ENCODE measurements around the gene HSF4.

The HSF4 gene

DNA sequence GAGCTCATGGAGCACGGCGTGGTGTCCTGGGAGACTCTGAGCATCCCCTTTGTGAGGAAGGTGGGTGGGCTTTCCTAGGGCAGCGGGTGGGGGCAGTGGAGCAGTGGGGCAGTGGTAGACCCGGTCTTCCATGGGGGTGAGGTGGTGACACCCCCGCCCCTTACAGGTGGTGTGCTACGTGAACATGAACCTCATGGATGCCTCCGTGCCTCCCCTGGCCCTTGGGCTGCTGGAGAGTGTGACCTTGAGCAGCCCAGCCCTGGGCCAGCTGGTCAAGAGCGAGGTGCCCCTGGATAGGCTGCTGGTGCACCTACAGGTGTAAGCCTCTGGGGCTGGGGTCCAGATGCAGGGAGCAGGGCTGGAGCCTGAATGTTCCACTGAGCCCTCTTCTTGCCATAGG, 35.9 kb downstream of the HSF4 start:
- Histone ChIP-seq H3K4me3 (ENCODE audit: low read depth, low read length) (no peak overlapping the region), H3K36me3 (ENCODE audit: control insufficient read depth in 2 of 2, insufficient read depth in 1 of 2, low read length in 2 of 2) (peaks cover 0 to 78% of the 10 kb centered on the region in 2 experiments; a peak in 2 of 3 replicates), H3K9me3 (ENCODE audit: control insufficient read depth, insufficient read depth, low read depth, low read length) (no peaks in the 10 kb centered on the region), H3K27ac (ENCODE audit: extremely low read depth, low read depth, low read length) (no peak overlapping the region), H3K4me1 (ENCODE audit: control insufficient read depth, insufficient read depth, low read length) (no peaks in the 10 kb centered on the region)
- ChIA-PET POLR2A (interaction anchor here (0.6 to 1.5 kb wide), 4 partner anchors 8 to 194 kb away, joined by 3 to 9 read pairs (median 4); partner anchors contain the start of genes E2F4 and TMEM208), CTCF (interaction anchor here (0.6 kb wide), 1 partner anchor 222 kb away, joined by 3 read pairs; no protein-coding TSS in a partner anchor)
- TF ChIP-seq ZNF184 (tag by site-specific recombination; IDR thresholded peaks at IDR 0.05), result no peak
- no peak for TF ChIP-seq SALL2 (tag by site-specific recombination; IDR thresholded peaks at IDR 0.05; ENCODE audit: borderline replicate concordance)
- no peak for TF ChIP-seq ZNF138 (tag by site-specific recombination; IDR thresholded peaks at IDR 0.05; ENCODE audit: borderline replicate concordance)
- no peak for TF ChIP-seq ZNF112 (tag by site-specific recombination; IDR thresholded peaks at IDR 0.05)
- TF ChIP-seq, protein P1, sequence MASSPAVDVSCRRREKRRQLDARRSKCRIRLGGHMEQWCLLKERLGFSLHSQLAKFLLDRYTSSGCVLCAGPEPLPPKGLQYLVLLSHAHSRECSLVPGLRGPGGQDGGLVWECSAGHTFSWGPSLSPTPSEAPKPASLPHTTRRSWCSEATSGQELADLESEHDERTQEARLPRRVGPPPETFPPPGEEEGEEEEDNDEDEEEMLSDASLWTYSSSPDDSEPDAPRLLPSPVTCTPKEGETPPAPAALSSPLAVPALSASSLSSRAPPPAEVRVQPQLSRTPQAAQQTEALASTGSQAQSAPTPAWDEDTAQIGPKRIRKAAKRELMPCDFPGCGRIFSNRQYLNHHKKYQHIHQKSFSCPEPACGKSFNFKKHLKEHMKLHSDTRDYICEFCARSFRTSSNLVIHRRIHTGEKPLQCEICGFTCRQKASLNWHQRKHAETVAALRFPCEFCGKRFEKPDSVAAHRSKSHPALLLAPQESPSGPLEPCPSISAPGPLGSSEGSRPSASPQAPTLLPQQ (tag by site-specific recombination; IDR thresholded peaks at IDR 0.05), result no peak
- TF ChIP-seq HOXC10 (CRISPR knock-in tag; IDR thresholded peaks at IDR 0.05), result no peak
- TF ChIP-seq ZNF776 (tag by site-specific recombination; IDR thresholded peaks at IDR 0.05; ENCODE audit: borderline replicate concordance), result no peak
- no peak for TF ChIP-seq ZNF211 (tag by site-specific recombination; IDR thresholded peaks at IDR 0.05; ENCODE audit: low read depth)

DNA sequence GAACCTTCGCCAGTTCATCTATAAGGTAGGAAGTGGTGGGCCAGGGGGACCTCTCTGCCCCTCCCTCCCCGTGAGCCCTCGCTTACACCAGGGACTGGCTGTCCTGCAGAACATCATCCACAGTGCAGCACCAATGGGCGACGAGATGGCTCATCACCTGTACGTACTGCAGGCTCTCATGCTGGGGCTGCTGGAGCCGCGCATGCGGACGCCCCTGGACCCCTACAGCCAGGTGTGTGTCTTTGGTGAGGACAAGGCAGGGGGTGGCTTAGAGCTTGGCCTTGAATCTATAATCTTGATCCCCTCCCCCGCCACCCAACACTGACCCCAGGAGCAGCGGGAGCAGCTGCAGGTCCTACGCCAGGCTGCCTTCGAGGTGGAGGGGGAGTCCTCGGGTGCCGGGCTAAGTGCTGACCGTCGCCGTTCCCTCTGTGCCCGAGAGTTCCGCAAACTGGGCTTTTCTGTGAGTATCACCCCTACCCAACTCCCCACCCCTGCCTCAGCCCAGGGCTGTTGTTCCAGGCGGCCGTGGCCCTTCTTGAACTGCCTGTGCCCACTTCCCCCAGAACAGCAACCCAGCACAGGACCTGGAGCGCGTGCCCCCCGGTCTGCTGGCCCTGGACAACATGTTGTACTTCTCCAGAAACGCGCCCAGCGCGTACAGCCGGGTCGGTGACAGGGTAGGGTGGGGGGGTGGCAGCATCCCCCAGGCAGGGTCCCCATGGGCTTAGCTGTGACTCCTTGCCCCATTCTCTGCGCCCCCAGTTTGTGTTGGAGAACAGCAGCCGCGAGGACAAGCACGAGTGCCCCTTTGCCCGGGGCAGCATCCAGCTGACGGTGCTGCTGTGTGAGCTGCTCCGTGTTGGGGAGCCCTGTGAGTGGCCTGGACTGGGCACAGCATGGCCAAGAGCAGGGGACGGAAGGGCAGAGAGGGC, 37.1 kb downstream of the HSF4 start:
- CTCF ChIA-PET, result no interaction called here

More for the DNA sequence above, 37.1 kb downstream of the HSF4 start:
- Histone ChIP-seq H3K9me3 (ENCODE audit: control insufficient read depth, insufficient read depth, low read depth, low read length) (no peaks in the 10 kb centered on the region), H3K4me1 (ENCODE audit: control insufficient read depth, insufficient read depth, low read length) (no peaks in the 10 kb centered on the region), H3K27ac (ENCODE audit: extremely low read depth, low read depth, low read length) (no peak overlapping the region), H3K36me3 (ENCODE audit: control insufficient read depth in 2 of 2, insufficient read depth in 1 of 2, low read length in 2 of 2) (peaks cover 0 to 72% of the 10 kb centered on the region in 2 experiments; a peak in 2 of 3 replicates), H3K4me3 (ENCODE audit: low read depth, low read length) (no peak overlapping the region)
- POLR2A ChIA-PET, result interaction anchor here (1.2 to 1.5 kb wide), 2 partner anchors 9 to 23 kb away, joined by 5 to 6 read pairs; partner anchors contain the start of gene E2F4
- TF ChIP-seq ZNF266 (tag by site-specific recombination; IDR thresholded peaks at IDR 0.05; ENCODE audit: low read depth) (no peak), ZNF157 (tag by site-specific recombination; IDR thresholded peaks at IDR 0.05) (no peak), ZNF777 (tag by site-specific recombination; IDR thresholded peaks at IDR 0.05; ENCODE audit: borderline replicate concordance) (no peak), ZNF433 (tag by site-specific recombination; IDR thresholded peaks at IDR 0.05; ENCODE audit: low read depth) (no peak), OSR2 (tag by site-specific recombination; IDR thresholded peaks at IDR 0.05) (no peak), HOXC10 (CRISPR knock-in tag; IDR thresholded peaks at IDR 0.05) (no peak), PRDM10 (tag by site-specific recombination; IDR thresholded peaks at IDR 0.05) (no peak), ZNF302 (tag by site-specific recombination; IDR thresholded peaks at IDR 0.05; ENCODE audit: low read depth) (no peak), GLIS1 (tag by site-specific recombination; IDR thresholded peaks at IDR 0.05) (no peak), ZNF660 (tag by site-specific recombination; IDR thresholded peaks at IDR 0.05) (no peak), YY2 (tag by site-specific recombination; IDR thresholded peaks at IDR 0.05) (no peak)
- TF ChIP-seq, protein P2, sequence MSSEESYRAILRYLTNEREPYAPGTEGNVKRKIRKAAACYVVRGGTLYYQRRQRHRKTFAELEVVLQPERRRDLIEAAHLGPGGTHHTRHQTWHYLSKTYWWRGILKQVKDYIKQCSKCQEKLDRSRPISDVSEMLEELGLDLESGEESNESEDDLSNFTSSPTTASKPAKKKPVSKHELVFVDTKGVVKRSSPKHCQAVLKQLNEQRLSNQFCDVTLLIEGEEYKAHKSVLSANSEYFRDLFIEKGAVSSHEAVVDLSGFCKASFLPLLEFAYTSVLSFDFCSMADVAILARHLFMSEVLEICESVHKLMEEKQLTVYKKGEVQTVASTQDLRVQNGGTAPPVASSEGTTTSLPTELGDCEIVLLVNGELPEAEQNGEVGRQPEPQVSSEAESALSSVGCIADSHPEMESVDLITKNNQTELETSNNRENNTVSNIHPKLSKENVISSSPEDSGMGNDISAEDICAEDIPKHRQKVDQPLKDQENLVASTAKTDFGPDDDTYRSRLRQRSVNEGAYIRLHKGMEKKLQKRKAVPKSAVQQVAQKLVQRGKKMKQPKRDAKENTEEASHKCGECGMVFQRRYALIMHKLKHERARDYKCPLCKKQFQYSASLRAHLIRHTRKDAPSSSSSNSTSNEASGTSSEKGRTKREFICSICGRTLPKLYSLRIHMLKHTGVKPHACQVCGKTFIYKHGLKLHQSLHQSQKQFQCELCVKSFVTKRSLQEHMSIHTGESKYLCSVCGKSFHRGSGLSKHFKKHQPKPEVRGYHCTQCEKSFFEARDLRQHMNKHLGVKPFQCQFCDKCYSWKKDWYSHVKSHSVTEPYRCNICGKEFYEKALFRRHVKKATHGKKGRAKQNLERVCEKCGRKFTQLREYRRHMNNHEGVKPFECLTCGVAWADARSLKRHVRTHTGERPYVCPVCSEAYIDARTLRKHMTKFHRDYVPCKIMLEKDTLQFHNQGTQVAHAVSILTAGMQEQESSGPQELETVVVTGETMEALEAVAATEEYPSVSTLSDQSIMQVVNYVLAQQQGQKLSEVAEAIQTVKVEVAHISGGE (tag by site-specific recombination; conservative IDR thresholded peaks at IDR 0.05; ENCODE audit: low read depth), result no peak
- TF ChIP-seq, protein P3, sequence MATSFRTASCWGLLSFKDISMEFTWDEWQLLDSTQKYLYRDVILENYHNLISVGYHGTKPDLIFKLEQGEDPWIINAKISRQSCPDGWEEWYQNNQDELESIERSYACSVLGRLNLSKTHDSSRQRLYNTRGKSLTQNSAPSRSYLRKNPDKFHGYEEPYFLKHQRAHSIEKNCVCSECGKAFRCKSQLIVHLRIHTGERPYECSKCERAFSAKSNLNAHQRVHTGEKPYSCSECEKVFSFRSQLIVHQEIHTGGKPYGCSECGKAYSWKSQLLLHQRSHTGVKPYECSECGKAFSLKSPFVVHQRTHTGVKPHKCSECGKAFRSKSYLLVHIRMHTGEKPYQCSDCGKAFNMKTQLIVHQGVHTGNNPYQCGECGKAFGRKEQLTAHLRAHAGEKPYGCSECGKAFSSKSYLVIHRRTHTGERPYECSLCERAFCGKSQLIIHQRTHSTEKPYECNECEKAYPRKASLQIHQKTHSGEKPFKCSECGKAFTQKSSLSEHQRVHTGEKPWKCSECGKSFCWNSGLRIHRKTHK (tag by site-specific recombination; IDR thresholded peaks at IDR 0.05), result no peak
